GM19455 (cell line): ENCODE results near the gene MRPS27.

Source experiments
- ATAC-seq: cut with Tn5 transposase; IDR thresholded peaks from one replicate; pipeline ENCODE4 v1.9.1; 2021; ENCODE audit not compliant: unreplicated experiment

The MRPS27 gene

GRCh38 chr5:72319976-72320752 lies at the start of gene MRPS27, which contains the start of gene PTCD2:
TSS of gene MRPS27 (minus strand) at chr5:72320240. CDS start at chr5:72320221, 19 bp downstream.
TSS of gene PTCD2 (plus strand) at chr5:72320373. CDS start at chr5:72320383, 10 bp downstream.
- peak; percentile 98 for ATAC-seq

GRCh38 chr5:72369711-72370110 lies 49.7 kb upstream of the MRPS27 start:
- ATAC-seq: no peak

- no peak for ATAC-seq
These were observed 49.3 kb upstream of the MRPS27 start for GRCh38 chr5:72369301-72369700.

- ATAC-seq: no peak
These were observed 48.2 kb upstream of the MRPS27 start for GRCh38 chr5:72368271-72368670.

- ATAC-seq: peak; percentile 80
These were observed 46.4 kb upstream of the MRPS27 start for GRCh38 chr5:72366324-72366976.

- no peak for ATAC-seq
These were observed 44.9 kb upstream of the MRPS27 start for GRCh38 chr5:72364951-72365350.

GRCh38 chr5:72364171-72364570 lies 44.1 kb upstream of the MRPS27 start:
- no peak for ATAC-seq

- ATAC-seq: no peak
These were observed 43.2 kb upstream of the MRPS27 start for GRCh38 chr5:72363166-72363802.

- no peak for ATAC-seq
These were observed 39.8 kb upstream of the MRPS27 start for GRCh38 chr5:72359886-72360285.

- ATAC-seq: no peak
These were observed 38.9 kb upstream of the MRPS27 start for GRCh38 chr5:72358925-72359324.

- no peak for ATAC-seq
These were observed 36.3 kb upstream of the MRPS27 start for GRCh38 chr5:72356361-72356760.

- ATAC-seq: no peak
These were observed 35.8 kb upstream of the MRPS27 start for GRCh38 chr5:72355706-72356299.

- ATAC-seq: no peak
These were observed 33.0 kb upstream of the MRPS27 start for GRCh38 chr5:72353046-72353445.

GRCh38 chr5:72352616-72353015 lies 32.6 kb upstream of the MRPS27 start:
- ATAC-seq: no peak

- no peak for ATAC-seq
These were observed 31.3 kb upstream of the MRPS27 start for GRCh38 chr5:72351376-72351775.

- no peak for ATAC-seq
These were observed 27.8 kb upstream of the MRPS27 start for GRCh38 chr5:72347801-72348308.

- no peak for ATAC-seq
These were observed 26.4 kb upstream of the MRPS27 start for GRCh38 chr5:72346398-72346797.

GRCh38 chr5:72338689-72339209 lies 18.7 kb upstream of the MRPS27 start:
- ATAC-seq: no peak

- no peak for ATAC-seq
These were observed 17.1 kb upstream of the MRPS27 start for GRCh38 chr5:72337159-72337558.

- no peak for ATAC-seq
These were observed 10.7 kb upstream of the MRPS27 start for GRCh38 chr5:72330712-72331111.

- ATAC-seq: no peak
These were observed 8.1 kb upstream of the MRPS27 start for GRCh38 chr5:72328172-72328571.
